HCT116 (cell line): ENCODE measurements around the gene CDKAL1. TPM values are rescaled to one million over a fixed set of nuclear protein-coding genes. Genes with fewer than 3 reads are reported as not detected.

Experiments
- ATAC-seq: fragments of 200-7000 bp; cut with Tn5 transposase; 2 replicates; pipeline ENCODE4 v1.9.1; 2020; ENCODE audit warnings: mild to moderate bottlenecking, moderate library complexity
- BruUV-seq: library from RNA; stranded (reverse); fragments of 400-500 nt; replicated peaks from 2 replicates; lab custom pipeline; 2021; lab: Mats Ljungman, UMichigan
- CTCF ChIA-PET: fragments of 300-600 bp; sonication (Branson Sonifier 250); formaldehyde crosslinking; loops from one replicate; lab custom pipeline; 2021; ENCODE audit warnings: antibody characterized with exemption; lab: Charles Lee
- POLR2A ChIA-PET: fragments of 300-600, 350-600 bp; sonication (Branson Sonifier 250); formaldehyde crosslinking; loops from one replicate; lab custom pipeline; 2021; ENCODE audit warnings: antibody characterized with exemption; lab: Charles Lee
- RAD21 ChIA-PET, 2 experiments: fragments of 300-600 bp; sonication (Branson Sonifier 250); formaldehyde crosslinking; loops; one replicate each; lab custom pipeline; 2023; ENCODE audit warnings: low total read pairs in 2 of 2; ENCODE audit not compliant: uncharacterized antibody in 2 of 2, unreplicated experiment in 2 of 2, low non-redundant PET in 1 of 2; lab: Charles Lee
- DNase-seq: peaks from one replicate; pipeline ENCODE4 v3.0.0-alpha.2; 2010; ENCODE audit warnings: low read depth, low spot score
- H2AFZ ChIP-seq: fragments of 200-600 bp; shearing (Covaris generic), sonication (generic); 2 replicates; pipeline ENCODE4 v1.6.1; 2017; ENCODE audit warnings: low read depth, mixed run types, mixed read lengths, antibody characterized with exemption, low read length; ENCODE audit not compliant: poor library complexity, severe bottlenecking
- H3K27ac ChIP-seq: 2 replicates; pipeline ENCODE4 v1.5.1; 2012; ENCODE audit warnings: low read depth, low read length
- H3K27me3 ChIP-seq: fragments of 200-600 bp; sonication (generic); 2 replicates; pipeline ENCODE4 v1.6.1; 2016; ENCODE audit warnings: mixed run types, low read length, mixed read lengths; ENCODE audit not compliant: insufficient read depth
- H3K36me3 ChIP-seq, 2 experiments: fragments of 200-500 bp in 1 of 2; fragments of 200-600 bp in 1 of 2; sonication (Bioruptor generic) in 1 of 2; sonication (generic) in 1 of 2; 2 replicates each; pipeline versions ENCODE4 v1.5.1 to v1.6.1; 2014 to 2016; ENCODE audit warnings: low read length in 2 of 2, inconsistent platforms in 1 of 2, mixed read lengths in 1 of 2, mixed run types in 1 of 2; ENCODE audit not compliant: insufficient read depth in 2 of 2, control insufficient read depth in 1 of 2
- H3K4me1 ChIP-seq, 2 experiments: fragments of 200-600 bp in 1 of 2; sonication (generic) in 1 of 2; 2 replicates each; pipeline versions ENCODE4 v1.5.1 to v1.6.1; 2012 to 2017; ENCODE audit warnings: low read length in 2 of 2, inconsistent platforms in 1 of 2, mild to moderate bottlenecking in 1 of 2, mixed read lengths in 1 of 2, mixed run types in 1 of 2, moderate library complexity in 1 of 2; ENCODE audit not compliant: insufficient read depth in 2 of 2, control insufficient read depth in 1 of 2
- H3K4me2 ChIP-seq: fragments of 200-600 bp; sonication (generic); 2 replicates; pipeline ENCODE4 v1.6.1; 2017; ENCODE audit warnings: mixed run types, low read length, mixed read lengths
- H3K4me3 ChIP-seq, 2 experiments: fragments of 200-600 bp in 1 of 2; sonication (generic) in 1 of 2; replicated peaks in 1 of 2; 2 replicates each; pipeline ENCODE4 v1.5.1; 2011 to 2016; ENCODE audit warnings: low read length in 2 of 2, control low read depth in 1 of 2, low read depth in 1 of 2, mild to moderate bottlenecking in 1 of 2, mixed read lengths in 1 of 2, mixed run types in 1 of 2
- H3K79me2 ChIP-seq: fragments of 200-600 bp; sonication (generic); 2 replicates; pipeline ENCODE4 v1.6.1; 2017; ENCODE audit warnings: mild to moderate bottlenecking, mixed run types, low read length, moderate library complexity, mixed read lengths; ENCODE audit not compliant: insufficient read depth
- H3K9ac ChIP-seq: fragments of 200-600 bp; sonication (generic); 2 replicates; pipeline ENCODE4 v1.6.1; 2016; ENCODE audit warnings: low read length, mixed read lengths
- H3K9me2 ChIP-seq: fragments of 200-600 bp; sonication (generic), shearing (Covaris generic); 2 replicates; pipeline ENCODE4 v1.6.1; 2017; ENCODE audit warnings: mixed run types, mild to moderate bottlenecking, moderate library complexity; ENCODE audit not compliant: insufficient read depth
- H3K9me3 ChIP-seq, 2 experiments: fragments of 200-500 bp in 1 of 2; fragments of 200-600 bp in 1 of 2; sonication (Bioruptor generic) in 1 of 2; sonication (generic) in 1 of 2; 2 replicates each; pipeline ENCODE4 v1.6.1; 2014 to 2017; ENCODE audit warnings: low read length in 2 of 2, mixed read lengths in 2 of 2, inconsistent platforms in 1 of 2, low read depth in 1 of 2, mild to moderate bottlenecking in 1 of 2, mixed run types in 1 of 2, moderate library complexity in 1 of 2; ENCODE audit not compliant: control insufficient read depth in 1 of 2, insufficient read depth in 1 of 2
- H4K20me1 ChIP-seq: fragments of 200-600 bp; sonication (generic), shearing (Covaris generic); 2 replicates; pipeline ENCODE4 v1.6.1; 2017; ENCODE audit warnings: mixed run types, mild to moderate bottlenecking, moderate library complexity; ENCODE audit not compliant: insufficient read depth
- CBX3 ChIP-seq: IDR thresholded peaks from 2 replicates; pipeline ENCODE4 v1.6.1; 2012; ENCODE audit warnings: low read depth
- CEBPB ChIP-seq: IDR thresholded peaks from 2 replicates; pipeline ENCODE4 v1.6.1; 2012; ENCODE audit warnings: low read depth
- ELF1 ChIP-seq: IDR thresholded peaks from 2 replicates; pipeline ENCODE4 v1.6.1; 2012; ENCODE audit warnings: low read depth, borderline replicate concordance
- EZH2phosphoT487 ChIP-seq: fragments of 200-600 bp; IDR thresholded peaks from 2 replicates; pipeline ENCODE4 v1.6.1; 2018; ENCODE audit warnings: antibody characterized with exemption, borderline replicate concordance
- JUND ChIP-seq: IDR thresholded peaks from 2 replicates; pipeline ENCODE4 v1.6.1; 2012
- MAX ChIP-seq: IDR thresholded peaks from 2 replicates; pipeline ENCODE4 v1.6.1; 2012
- POLR2A ChIP-seq: IDR thresholded peaks from 2 replicates; pipeline ENCODE4 v1.7.0; 2011; ENCODE audit warnings: borderline replicate concordance; ENCODE audit not compliant: insufficient read depth, insufficient read length; ENCODE audit errors: extremely low read depth
- RAD21 ChIP-seq: IDR thresholded peaks from 2 replicates; pipeline ENCODE4 v1.6.1; 2012; ENCODE audit warnings: low read depth, mild to moderate bottlenecking
- SIN3A ChIP-seq: IDR thresholded peaks from 2 replicates; pipeline ENCODE4 v1.6.1; 2012; ENCODE audit warnings: low read depth
- SP1 ChIP-seq: IDR thresholded peaks from 2 replicates; pipeline ENCODE4 v1.6.1; 2012; ENCODE audit warnings: low read depth
- SRF ChIP-seq: IDR thresholded peaks from 2 replicates; pipeline ENCODE4 v1.6.1; 2012; ENCODE audit warnings: low read depth
- TCF7L2 ChIP-seq: IDR thresholded peaks from 2 replicates; pipeline ENCODE4 v1.7.0; 2011; ENCODE audit warnings: borderline replicate concordance, inconsistent platforms; ENCODE audit not compliant: insufficient read depth, insufficient read length; ENCODE audit errors: extremely low read depth
- YY1 ChIP-seq: IDR thresholded peaks from 2 replicates; pipeline ENCODE4 v1.6.1; 2011; ENCODE audit warnings: low read length, low read depth, moderate library complexity, mild to moderate bottlenecking; ENCODE audit not compliant: insufficient replicate concordance; ENCODE audit errors: extremely low read depth
- ZBTB33 ChIP-seq: IDR thresholded peaks from 2 replicates; pipeline ENCODE4 v1.6.1; 2011; ENCODE audit warnings: mild to moderate bottlenecking, low read length, moderate library complexity; ENCODE audit not compliant: insufficient replicate concordance; ENCODE audit errors: extremely low read depth
- ZFX ChIP-seq: fragments of 450-650 bp; IDR thresholded peaks from 2 replicates; pipeline ENCODE4 v1.6.1; 2017
- ZNF274 ChIP-seq: fragments of 200-500 bp; sonication (Bioruptor generic); IDR thresholded peaks from 2 replicates; pipeline ENCODE4 v1.6.1; 2014; ENCODE audit warnings: mild to moderate bottlenecking, low read depth, low read length, inconsistent platforms
- intact Hi-C: fragments of 100-400 bp; cut with micrococcal nuclease; formaldehyde crosslinking; loops from 2 replicates; pipeline ENCODE4 v1.10.0; 2022
- total RNA-seq: library from RNA; stranded (reverse); gene quantifications from one replicate; pipeline ENCODE4 v1.2.1, GENCODE V29; 2021; ENCODE audit not compliant: unreplicated experiment
- TF ChIP-seq, protein P1 (sequence below): IDR thresholded peaks from 2 replicates; pipeline ENCODE4 v1.6.1; 2012; ENCODE audit warnings: low read depth
- TF ChIP-seq, protein P2 (sequence below), 3 experiments: fragments of 200-600 bp in 1 of 3; sonication (generic) in 1 of 3; IDR thresholded peaks in 2 of 3; conservative IDR thresholded peaks in 1 of 3; 2 replicates each; pipeline ENCODE4 v1.5.1; 2012 to 2017; ENCODE audit warnings: low read depth in 2 of 3, low read length in 2 of 3, antibody characterized with exemption in 1 of 3, borderline replicate concordance in 1 of 3, control low read depth in 1 of 3, mild to moderate bottlenecking in 1 of 3, mixed read lengths in 1 of 3, mixed run types in 1 of 3, moderate library complexity in 1 of 3; ENCODE audit not compliant: insufficient read depth in 1 of 3
- TF ChIP-seq, protein P3 (sequence below): IDR thresholded peaks from 2 replicates; pipeline ENCODE4 v1.6.1; 2012

CDKAL1 gene
- total RNA-seq, 1 experiment from 2014 or later, result 14.9 TPM

- no peaks in the 10 kb centered on the region for H3K9me2 ChIP-seq
- intact Hi-C loops, result no loop called here
- no peaks in the 10 kb centered on the region for H3K79me2 ChIP-seq
- H3K4me2 ChIP-seq, result no peak overlapping the region
- TF ChIP-seq ELF1 (no peak), ZNF274 (no peak), EZH2phosphoT487 (no peak), JUND (no peak), SIN3A (no peak), ZFX (no peak), SRF (no peak), ZBTB33 (no peak), RAD21 (no peak), MAX (no peak), POLR2A (no peak), SP1 (no peak), YY1 (no peak), TCF7L2 (no peak), CEBPB (no peak), CBX3 (no peak)
- TF ChIP-seq, protein P1, sequence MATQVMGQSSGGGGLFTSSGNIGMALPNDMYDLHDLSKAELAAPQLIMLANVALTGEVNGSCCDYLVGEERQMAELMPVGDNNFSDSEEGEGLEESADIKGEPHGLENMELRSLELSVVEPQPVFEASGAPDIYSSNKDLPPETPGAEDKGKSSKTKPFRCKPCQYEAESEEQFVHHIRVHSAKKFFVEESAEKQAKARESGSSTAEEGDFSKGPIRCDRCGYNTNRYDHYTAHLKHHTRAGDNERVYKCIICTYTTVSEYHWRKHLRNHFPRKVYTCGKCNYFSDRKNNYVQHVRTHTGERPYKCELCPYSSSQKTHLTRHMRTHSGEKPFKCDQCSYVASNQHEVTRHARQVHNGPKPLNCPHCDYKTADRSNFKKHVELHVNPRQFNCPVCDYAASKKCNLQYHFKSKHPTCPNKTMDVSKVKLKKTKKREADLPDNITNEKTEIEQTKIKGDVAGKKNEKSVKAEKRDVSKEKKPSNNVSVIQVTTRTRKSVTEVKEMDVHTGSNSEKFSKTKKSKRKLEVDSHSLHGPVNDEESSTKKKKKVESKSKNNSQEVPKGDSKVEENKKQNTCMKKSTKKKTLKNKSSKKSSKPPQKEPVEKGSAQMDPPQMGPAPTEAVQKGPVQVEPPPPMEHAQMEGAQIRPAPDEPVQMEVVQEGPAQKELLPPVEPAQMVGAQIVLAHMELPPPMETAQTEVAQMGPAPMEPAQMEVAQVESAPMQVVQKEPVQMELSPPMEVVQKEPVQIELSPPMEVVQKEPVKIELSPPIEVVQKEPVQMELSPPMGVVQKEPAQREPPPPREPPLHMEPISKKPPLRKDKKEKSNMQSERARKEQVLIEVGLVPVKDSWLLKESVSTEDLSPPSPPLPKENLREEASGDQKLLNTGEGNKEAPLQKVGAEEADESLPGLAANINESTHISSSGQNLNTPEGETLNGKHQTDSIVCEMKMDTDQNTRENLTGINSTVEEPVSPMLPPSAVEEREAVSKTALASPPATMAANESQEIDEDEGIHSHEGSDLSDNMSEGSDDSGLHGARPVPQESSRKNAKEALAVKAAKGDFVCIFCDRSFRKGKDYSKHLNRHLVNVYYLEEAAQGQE, result no peak
- TF ChIP-seq, protein P2, sequence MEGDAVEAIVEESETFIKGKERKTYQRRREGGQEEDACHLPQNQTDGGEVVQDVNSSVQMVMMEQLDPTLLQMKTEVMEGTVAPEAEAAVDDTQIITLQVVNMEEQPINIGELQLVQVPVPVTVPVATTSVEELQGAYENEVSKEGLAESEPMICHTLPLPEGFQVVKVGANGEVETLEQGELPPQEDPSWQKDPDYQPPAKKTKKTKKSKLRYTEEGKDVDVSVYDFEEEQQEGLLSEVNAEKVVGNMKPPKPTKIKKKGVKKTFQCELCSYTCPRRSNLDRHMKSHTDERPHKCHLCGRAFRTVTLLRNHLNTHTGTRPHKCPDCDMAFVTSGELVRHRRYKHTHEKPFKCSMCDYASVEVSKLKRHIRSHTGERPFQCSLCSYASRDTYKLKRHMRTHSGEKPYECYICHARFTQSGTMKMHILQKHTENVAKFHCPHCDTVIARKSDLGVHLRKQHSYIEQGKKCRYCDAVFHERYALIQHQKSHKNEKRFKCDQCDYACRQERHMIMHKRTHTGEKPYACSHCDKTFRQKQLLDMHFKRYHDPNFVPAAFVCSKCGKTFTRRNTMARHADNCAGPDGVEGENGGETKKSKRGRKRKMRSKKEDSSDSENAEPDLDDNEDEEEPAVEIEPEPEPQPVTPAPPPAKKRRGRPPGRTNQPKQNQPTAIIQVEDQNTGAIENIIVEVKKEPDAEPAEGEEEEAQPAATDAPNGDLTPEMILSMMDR (IDR thresholded peaks at IDR 0.05 in 2 of 3, conservative IDR thresholded peaks at IDR 0.05 in 1 of 3; ENCODE audit: borderline replicate concordance in 1 of 3, insufficient read depth in 1 of 3, low read depth in 2 of 3, low read length in 2 of 3), result no peak
- TF ChIP-seq, protein P3, sequence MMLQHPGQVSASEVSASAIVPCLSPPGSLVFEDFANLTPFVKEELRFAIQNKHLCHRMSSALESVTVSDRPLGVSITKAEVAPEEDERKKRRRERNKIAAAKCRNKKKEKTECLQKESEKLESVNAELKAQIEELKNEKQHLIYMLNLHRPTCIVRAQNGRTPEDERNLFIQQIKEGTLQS, result no peak
- DNase-seq, result no peak
- no peaks in the 10 kb centered on the region for H3K4me1 ChIP-seq
- H4K20me1 ChIP-seq, result no peaks in the 10 kb centered on the region
- ChIA-PET RAD21 (no interaction called here), CTCF (interaction anchor here (1.0 kb wide), 1 partner anchor 11 kb away, joined by 3 read pairs; no protein-coding TSS in a partner anchor), POLR2A (no interaction called here)
- H3K4me3 ChIP-seq, result no peak overlapping the region
- no peaks in the 10 kb centered on the region for H3K9me3 ChIP-seq
- ATAC-seq, result no peak
- no peak overlapping the region for H3K9ac ChIP-seq
- no TSS peak for BruUV-seq
- H3K36me3 ChIP-seq, result no peaks in the 10 kb centered on the region
- no peaks in the 10 kb centered on the region for H3K27me3 ChIP-seq
- no peak overlapping the region for H3K27ac ChIP-seq
- H2AFZ ChIP-seq, result no peak overlapping the region
Observed at GRCh38 chr6:21133901-21134300, 599.6 kb downstream of the CDKAL1 start.
